ENCODE results near the gene RAB5A.

DNA sequence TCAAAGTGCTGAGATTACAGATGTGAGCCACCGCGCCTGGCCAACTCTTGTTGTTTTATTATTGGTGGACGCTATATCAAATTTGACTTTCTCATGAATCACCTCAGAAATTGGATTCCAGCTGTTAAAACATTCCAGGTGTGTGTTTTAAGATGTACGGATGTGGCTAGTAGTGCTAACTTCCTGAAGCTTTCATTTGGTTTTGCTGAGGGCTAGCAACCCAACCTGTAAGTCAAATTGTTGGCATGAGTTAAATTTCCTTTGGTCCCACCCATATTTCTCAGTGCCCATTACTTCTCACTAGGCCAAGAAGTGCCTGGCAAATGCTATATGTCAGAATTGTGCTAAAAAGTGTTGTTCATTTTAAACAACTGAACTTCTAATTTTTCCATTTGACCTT lies 80.2 kb downstream of the RAB5A start:
- TF ChIP-seq, protein P1, sequence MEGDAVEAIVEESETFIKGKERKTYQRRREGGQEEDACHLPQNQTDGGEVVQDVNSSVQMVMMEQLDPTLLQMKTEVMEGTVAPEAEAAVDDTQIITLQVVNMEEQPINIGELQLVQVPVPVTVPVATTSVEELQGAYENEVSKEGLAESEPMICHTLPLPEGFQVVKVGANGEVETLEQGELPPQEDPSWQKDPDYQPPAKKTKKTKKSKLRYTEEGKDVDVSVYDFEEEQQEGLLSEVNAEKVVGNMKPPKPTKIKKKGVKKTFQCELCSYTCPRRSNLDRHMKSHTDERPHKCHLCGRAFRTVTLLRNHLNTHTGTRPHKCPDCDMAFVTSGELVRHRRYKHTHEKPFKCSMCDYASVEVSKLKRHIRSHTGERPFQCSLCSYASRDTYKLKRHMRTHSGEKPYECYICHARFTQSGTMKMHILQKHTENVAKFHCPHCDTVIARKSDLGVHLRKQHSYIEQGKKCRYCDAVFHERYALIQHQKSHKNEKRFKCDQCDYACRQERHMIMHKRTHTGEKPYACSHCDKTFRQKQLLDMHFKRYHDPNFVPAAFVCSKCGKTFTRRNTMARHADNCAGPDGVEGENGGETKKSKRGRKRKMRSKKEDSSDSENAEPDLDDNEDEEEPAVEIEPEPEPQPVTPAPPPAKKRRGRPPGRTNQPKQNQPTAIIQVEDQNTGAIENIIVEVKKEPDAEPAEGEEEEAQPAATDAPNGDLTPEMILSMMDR (IDR thresholded peaks at IDR 0.05) = no peak
- TF ChIP-seq POLR2A (IDR thresholded peaks at IDR 0.05) (no peak), POLR2AphosphoS5 (IDR thresholded peaks at IDR 0.05) (no peak), EP300 (IDR thresholded peaks at IDR 0.05; ENCODE audit: low read depth) (no peak)

All from transverse colon (tissue), 4 donors.